ENCODE data around the gene CCDC73.
A peak's percentile ranks its signal among the peaks of the same experiment; 100 is the strongest.
"Not testable (repeated sequence)": the region's sequence is repeated elsewhere in the genome, so short reads cannot be mapped to it uniquely, and the experiment has no call there.

The CCDC73 gene

DNA sequence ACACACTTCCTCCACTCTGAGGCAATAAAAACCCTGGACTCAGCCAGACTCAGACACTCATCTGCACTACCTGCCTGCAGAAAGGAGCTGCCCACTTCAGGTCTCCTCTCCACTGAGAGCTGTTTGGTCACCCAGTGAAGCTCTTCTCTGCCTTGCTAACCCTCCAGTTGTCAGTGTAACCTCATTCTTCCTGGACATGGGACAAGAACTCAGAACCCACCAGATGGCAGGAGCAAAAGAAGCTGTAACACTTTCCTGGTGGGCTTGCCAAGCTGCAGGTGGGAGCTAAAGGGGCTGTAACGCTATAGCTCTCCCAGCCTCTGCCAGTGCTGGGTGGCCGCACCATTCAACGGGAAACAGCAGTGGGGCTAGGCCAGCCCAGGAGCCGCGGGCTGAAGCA is 89.7 kb downstream of the CCDC73 start:
- no peak for DNase-seq

DNA sequence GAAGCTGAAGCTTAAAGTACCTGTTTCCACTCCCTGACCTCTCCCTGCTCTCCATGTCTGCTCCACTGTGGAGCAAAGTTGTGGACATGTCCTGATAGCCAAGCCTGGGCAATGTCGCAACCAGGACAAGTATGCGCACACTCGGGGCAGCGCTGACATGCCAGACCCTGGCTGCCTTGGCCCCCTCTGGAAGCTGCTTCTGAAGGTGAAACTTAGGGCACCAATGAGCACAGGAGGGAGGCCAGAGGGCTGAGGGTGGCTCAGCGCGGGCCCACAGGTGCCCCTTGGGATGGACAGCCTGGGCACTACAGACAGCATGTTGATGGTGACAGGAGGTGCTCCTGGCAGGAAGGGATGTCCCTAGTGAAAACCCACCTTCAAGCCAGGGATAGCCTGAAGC is 90.2 kb downstream of the CCDC73 start:
- DNase-seq, result no peak

DNA sequence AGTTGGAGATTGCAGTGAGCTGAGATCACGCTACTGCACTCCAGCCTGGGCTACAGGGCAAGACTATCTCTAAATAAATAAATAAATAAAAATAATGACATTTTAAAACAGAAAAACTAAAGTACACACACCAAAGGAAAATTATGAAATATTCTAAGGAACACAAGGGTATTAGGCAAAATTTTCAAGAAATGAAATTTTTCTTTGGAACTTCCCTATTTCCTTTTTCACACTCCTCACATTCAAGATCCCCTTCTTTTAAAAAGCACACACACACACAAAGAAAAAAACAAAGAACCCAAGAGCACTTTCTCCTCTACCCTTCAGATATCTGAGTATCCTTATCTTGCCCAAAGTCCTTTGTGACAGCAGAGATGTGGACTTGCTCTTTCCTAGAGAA is 92.8 kb downstream of the CCDC73 start:
- DNase-seq, result no peak

DNA sequence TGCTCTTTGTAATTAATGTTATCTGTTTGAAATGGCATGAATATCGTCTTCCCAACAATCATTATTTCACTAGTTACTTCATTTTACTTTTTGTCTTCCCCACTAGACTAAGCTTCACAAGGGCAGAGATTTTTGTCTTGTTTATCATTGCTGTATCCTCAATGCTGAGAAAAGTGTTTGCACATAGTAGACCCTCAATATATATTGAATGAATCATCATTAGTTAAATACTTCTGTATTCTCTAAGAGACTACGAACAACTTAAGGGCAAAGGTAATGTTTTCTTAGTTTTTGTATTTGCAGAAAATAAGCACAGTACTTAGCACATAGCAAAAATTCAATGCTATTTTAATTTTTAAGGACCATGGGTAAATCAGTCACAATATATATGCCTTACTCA is 95.9 kb downstream of the CCDC73 start:
- no peak for DNase-seq

DNA sequence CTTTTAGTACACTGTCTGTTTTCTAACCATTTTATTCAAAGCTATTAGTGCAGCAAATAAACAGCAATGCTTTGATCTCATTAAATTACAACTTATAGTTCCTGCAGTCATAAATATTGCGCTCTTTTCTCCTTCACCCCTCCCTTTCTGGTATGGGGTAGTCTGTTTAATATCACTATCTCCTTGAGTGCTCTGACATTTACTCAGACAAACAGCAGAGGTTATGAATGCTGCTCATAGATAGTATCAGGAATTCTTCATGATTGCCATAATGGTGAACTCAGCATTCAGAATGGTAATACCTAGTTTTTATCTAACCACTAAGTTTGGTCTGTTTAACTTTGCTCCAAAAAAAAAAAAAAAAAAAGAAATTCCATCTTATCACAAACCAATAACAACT is 123.4 kb downstream of the CCDC73 start:
- DNase-seq, result no peak

DNA sequence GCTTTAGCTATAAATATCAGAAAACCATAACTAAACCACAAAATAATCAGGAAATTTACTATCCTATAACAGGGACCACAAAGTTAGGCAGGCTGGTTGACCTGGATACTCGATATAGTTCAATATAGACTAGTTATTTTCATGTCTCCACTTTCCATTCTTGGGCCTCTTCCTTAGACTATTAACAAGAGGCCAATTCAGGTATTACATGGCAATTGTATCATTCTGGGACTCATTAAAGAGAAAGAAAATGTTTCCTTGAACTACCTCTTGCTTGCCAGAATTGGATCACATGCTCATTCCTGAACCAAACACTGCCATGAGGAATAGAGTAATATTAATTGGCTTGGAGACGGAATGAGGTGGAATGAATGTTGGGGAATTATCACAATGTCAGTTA is 134.8 kb downstream of the CCDC73 start:
- peak; percentile 7 for DNase-seq

DNA sequence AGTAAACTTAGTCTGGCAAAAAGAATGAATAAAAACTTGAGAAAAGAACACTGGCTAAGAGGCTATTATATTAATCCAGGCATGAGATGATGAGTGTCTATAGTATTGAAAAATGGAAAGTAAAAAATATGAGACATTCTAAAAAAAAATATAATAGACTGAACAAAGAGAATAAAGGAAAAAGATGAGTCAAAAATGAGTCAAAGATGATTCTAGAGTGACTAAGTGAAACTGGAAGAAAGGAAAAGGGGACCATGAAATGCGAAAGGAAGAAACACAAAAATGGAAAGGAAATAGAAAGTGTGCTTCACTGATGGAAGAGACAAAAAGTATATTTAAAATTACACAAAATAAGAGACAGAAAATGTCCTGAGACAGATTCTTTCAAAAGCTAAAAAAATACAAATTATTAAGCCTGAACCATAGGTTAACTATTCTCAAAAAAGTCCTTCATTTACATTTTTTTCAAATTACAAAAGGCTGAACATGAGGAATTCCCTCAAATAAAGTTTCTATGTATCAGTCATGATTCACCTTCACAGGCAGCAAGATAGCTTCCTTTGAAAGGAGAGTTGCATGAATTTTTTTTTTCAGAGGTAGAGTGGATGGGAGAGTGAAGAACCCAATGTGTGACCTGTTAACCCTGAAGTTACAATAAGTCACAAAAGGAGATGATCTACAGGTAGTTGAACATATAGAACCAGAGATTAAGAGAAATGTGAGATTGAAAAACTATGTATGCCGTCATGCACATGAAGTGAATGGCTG is 135.6 kb downstream of the CCDC73 start:
- peak; percentile 35 for DNase-seq

DNA sequence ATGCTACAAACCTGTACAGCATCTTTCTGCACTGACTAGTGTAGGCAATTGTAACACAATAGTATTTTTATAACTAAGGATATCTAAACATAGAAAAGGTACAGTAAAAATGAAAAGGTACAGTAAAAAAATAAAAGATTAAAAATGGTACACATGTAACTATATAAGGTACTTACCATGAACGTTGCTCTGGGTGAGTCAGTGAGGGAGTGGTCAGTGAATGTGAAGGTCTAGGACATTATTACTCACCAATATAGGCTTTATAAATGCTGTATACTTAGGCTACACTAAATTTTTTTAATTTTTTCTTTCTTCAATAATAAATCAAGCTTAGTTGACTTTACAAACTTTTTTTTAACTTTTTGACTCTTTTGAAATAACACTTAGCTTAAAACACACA is 150.9 kb downstream of the CCDC73 start:
- peak; percentile 35 for DNase-seq

DNA sequence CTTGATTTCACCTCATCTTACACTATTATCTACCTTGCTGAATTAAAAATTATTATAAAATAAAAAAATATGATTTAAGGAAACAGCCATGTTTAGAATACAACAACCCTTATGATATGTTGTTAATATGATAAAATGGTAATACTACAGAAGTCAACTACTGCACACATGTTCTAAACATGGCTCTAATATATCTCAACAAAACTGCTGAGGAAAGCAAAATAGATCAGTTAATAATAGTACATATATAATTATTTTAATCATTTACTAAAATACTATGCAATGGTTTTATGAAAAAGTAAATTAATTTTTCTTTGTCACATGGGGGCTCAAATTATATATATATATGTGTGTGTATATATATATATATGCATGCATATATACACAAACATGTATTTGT is 153.1 kb downstream of the CCDC73 start:
- no peak for DNase-seq

DNA sequence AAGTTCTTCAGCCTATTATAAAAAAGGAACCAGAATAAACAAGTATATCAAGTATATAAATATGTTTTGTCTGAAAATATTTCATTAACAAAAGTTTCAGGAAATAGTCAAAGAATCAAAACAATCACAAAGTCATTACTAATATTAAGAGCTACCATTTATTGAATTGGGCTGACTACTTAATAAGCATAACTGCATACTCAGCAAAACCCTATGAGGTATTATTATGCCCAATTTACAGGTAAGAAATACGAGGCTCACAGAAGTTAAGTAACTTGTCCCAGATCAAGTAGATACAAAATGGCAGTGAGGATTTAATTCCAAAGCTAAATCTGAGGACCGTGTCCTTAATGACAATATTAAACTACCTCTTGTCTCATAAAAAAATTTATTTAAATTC is 158.6 kb downstream of the CCDC73 start:
- no peak for DNase-seq

DNA sequence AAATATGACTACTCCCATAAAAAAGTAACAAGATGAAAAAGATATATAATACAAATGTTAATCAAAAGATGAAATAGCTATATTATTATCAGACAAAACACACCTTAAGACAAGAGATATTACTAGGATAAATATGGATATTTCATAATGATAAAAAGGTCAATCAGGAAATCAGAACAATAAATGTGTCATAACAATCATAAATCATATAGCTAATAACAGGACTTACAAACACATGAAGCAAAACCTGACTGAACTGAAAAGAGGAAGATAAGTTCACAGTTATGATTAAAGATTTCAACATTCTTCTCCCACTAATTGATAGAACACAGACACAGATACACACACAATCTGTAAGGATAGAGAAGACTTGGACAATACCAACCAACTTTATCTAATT is 163.6 kb downstream of the CCDC73 start:
- no peak for DNase-seq

DNA sequence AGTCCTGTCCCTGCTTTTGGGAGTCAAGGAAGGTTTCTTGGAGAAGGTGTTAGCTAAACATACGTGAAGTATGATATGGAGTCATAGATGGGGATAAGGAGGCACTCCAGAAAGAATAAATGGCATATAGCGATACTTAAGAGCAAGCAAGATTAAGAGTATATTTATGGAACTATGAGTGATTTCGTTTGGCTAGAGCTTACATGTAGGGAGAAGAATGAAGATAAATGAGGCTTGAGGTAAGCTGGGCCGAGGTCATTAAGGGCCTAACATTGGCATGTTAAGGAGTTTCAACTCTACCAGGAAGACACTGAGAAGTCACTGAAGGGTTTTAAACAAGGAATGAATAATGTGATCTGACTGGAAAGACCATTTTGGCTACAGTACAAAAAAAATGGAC is 177.6 kb downstream of the CCDC73 start:
- DNase-seq, result no peak

DNA sequence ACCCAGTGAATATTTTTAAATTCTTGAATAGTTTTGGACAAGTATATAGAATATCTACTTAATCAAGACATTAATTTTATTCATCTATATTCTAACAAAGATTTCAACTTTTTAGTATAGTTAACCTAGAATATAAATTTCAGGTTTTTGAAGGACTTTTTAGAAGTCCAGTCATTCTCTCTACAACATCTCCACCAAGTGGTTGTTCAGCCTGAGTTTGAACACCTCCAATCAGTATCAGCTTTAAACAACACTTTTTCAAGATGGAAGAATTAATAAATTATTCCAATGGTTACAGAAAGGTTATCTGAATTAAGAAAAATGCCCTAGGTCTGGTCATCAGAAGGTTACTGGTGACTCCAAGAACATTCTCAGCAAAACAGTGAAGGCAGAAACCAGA is 179.0 kb downstream of the CCDC73 start:
- DNase-seq, result no peak

DNA sequence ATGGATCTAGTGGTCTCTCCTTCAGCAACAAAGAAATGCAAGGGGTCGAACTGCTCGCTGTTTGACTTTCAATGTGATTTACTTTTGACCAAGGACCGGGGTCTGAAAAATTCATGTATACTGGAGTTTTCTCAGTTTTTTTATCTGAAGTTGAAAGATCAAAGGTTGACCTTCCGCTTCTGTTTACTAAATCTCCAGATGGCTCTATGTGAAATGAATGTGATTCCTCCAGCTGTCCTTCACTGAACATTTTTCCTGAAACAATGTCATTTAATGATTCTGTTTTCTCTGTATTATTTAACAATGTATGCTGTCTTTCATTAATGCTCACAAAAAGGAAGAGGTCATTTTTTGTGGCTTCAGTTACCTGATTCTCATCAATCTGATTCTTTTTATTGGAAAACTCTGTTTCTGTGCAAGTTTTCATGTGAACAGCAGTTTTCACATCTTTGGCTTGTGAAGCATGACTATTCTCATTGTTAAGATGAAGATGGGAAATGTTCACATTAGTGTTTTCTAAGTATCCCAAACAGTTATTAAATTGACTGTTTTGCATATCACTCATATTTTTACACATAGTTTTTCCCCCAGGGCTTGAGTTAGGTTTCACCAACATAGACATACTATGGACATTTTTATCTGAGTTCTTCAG is 180.8 kb downstream of the CCDC73 start:
- DNase-seq, result no peak

DNA sequence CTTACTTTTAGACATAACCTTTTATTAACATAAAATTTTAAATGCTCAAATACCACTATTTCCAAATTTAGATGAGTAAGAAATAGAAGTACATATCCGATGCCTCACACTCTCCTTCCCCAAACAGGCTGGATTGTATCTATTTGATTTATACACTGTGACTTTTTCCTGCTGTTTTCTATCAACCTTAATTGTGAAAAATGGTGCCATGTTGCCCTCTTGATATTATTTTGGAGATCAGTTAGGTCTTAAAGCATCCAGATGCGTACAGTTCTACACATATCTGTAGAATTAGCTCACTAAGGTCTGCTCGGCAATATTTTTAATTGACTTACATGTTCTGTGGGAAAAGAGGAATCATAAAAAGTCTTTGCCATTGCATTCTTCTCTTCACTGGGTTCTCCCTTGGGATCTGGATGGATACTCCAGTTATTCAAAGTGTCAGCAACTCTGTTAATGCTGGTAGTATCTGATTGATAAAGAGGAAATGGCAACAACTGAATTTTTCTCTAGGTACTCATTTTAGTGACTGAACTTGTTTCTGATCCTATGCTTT is 183.6 kb downstream of the CCDC73 start:
- peak; percentile 68 for DNase-seq

DNA sequence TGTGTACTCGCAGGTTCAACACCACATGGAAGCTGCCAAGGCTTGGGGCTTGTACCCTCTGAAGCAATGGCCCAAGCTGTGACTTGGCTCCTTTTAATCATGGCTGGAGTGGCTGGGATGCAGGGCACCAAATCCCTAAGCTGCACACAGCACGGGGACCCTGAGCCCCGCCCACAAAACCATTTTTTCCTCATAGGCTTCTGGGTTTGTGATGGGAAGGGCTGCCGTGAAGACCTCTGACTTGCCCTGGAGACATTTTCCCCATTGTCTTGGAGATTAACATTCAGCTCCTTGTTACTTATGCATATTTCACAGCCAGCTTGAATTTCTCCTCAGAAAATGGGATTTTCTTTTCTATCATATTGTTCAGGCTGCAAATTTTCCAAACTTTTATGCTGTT is 185.6 kb downstream of the CCDC73 start:
- DNase-seq, result not testable (repeated sequence)

DNA sequence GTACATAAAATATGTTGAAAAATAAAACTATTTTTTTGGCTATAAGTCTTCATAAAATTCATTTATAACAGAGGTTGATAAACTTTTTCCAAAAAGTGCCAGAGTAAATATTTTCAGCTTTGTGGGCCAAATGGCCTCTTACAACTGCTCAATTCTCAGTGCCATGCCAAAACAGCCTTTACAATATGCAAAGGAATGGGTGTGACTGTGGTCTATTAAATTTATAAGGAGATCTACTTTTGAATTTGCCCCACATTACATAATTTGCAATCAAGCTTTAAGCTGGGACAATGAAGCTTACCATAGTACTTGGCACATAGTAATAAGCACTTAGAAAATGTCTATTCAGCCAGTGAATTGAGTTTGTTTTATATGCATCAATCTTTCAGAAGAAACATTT is 188.2 kb downstream of the CCDC73 start:
- no peak for DNase-seq

DNA sequence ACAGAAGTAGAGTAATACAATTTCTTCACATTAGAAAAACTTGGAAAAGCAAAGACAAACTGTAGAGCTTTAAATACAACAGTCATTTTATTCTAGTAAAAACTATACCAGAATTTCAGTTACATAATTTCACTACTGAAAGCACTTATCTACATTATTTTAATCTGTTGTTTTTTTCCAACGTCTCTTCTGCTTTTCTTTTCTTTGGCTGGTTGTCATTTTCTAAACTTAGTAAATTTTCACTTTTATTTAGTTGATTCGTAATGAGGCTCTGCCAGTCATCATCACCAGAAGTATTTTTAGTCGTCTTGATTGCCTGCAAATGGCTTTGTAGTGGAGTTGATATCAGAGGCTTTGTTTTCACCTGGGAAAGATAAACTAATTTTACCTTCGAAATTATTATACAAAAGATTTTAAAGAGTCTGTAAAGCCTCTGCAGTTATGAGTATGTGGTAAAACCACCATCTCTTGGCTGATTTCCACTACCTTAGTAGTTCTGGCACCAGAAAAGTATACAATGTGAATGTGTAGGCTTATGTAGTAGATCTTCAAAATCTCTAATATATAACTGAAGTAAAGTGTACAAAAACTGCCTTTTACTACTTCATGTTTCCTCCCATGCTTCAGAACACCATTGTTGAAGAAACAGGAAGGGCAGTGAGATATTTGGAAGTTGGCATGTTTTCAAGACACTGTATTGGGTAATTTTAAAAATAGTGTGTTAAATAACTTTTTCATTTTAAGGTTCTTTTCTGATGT is 191.6 kb downstream of the CCDC73 start:
- DNase-seq, result peak; percentile 36

DNA sequence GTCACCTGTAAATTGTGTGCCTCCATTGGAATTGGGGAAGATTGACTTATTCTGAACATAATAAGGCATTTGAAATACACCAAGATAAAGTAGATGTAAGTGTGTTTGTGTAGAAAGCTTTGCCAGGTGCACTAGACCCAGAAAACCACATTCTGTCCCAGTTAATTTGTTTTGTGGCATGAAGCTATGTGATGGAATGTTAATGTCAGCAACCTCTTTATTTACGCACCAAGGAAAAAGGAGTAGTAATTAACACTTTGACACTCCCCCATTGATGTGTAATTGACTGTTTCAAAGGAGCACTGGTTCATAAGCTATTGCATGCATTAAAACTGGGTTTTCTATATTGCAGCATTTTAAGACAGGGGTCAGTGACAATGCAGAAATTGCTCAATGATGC is 196.5 kb downstream of the CCDC73 start:
- no peak for DNase-seq

DNA sequence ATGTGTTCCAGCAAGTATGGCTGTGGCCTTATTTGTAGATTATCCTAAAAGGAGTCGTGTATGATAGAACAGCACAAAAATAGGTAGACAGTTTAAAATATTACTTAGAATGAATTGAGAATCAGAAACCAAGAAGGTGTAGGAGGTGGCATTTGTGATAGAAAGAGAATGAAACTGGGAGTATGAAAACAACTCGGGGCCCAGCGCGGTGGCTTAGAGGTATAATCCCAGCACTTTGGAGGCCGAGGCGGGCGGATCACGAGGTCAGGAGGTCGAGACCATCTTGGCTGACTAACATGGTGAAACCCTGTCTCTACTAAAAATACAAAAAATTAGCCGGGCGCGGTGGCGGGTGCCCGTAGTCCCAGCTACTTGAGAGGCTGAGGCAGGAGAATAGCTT is 198.3 kb downstream of the CCDC73 start:
- not testable (repeated sequence) for DNase-seq

DNA sequence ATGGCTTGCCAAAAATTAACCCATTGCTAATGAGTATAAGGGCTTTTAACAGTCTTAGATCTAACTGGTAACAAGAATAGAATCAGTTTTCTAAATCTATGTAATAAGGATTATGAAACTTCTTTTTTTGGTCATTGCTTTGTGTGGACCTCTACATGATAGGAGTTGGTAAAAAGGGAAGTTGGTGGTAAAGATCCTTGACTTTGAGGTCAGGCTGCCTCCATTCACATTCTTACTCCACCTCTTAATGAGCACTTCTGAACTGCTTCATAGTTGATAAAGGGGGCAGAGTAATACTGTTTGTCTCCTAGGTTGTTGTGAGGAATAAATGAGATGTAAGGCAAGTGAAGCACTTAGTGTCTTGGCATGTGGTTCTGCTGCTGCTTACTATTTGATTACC is 200.2 kb downstream of the CCDC73 start:
- no peak for DNase-seq

DNA sequence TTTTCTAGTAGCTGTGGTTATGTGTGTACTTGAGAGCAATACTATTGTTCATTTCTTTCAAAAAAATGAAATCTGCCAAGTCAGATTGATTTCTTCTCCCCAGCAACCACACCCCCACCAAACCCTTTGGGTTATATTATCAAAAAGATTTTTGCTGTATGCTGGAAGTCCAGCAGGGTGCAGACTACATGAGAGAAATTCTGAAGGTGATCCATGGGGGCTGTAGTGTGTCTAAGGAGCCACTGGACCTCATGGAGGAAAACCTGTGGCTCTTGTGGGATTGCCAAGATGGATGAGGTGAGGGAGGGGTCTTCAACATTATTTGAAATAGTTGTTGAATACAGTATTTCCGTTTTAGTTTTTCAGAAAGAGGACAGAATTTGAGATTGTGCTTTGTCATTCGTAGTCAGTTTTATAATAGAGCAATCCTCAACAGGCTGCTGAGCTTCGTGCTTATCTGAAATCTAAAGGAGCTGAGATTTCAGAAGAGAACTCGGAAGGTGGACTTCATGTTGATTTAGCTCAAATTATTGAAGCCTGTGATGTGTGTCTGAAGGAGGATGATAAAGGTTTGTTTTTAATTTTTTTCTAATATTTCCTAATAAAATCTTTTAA is 207.8 kb downstream of the CCDC73 start:
- DNase-seq, result peak; percentile 14

DNA sequence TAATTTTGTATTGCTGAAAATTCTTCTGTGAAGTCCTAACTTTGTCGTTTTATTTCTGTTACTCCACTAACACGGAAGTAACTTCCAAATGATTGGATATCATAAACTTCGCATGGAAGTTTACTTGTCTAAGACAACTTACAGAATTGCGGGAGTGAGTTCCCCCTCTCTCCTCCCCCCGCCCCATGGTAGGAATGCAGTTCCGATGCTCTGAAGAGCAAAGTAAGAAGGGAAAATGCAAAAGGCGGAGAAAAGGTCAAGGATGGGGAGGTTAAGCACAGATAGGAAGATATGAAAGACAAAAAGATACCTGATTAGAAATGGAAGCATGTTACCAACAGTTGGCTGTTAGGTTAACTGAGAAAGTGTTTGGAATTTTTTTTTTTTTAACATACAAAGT is 209.5 kb downstream of the CCDC73 start:
- peak; percentile 5 for DNase-seq

Data from fibroblast of upper back skin (primary cell).